Esophagus muscularis mucosa (tissue), 4 donors: ENCODE measurements around the gene MYH15. TPM values are rescaled to one million over a fixed set of nuclear protein-coding genes. Genes with fewer than 3 reads are reported as not detected.

ENCODE experiments used
- DNase-seq: peaks from one replicate; pipeline ENCODE4 v3.0.0-alpha.2; 2017; ENCODE audit errors: extremely low spot score
- H3K27ac ChIP-seq, 4 donors: fragments of 200-600 bp; sonication (generic); replicated peaks in 1 of 4; 1 replicate in 3 of 4; 2 replicates in 1 of 4; pipeline ENCODE4 v1.5.1; 2016 to 2019; ENCODE audit warnings: mild to moderate bottlenecking in 1 of 4
- H3K27me3 ChIP-seq, 4 donors: fragments of 200-600 bp; sonication (generic); one replicate each; pipeline versions ENCODE4 v1.5.1 to v1.6.0; 2016 to 2019
- H3K36me3 ChIP-seq, 4 donors: fragments of 200-600 bp; sonication (generic); one replicate each; pipeline ENCODE4 v1.5.1; 2016 to 2019
- H3K4me1 ChIP-seq, 4 donors: fragments of 200-600 bp; sonication (generic); one replicate each; pipeline ENCODE4 v1.5.1; 2016 to 2019
- H3K4me3 ChIP-seq, 4 donors: fragments of 200-600 bp; sonication (generic); 1 replicate in 2 of 4; 2 replicates in 2 of 4; pipeline ENCODE4 v1.5.1; 2016 to 2019; ENCODE audit warnings: mild to moderate bottlenecking in 4 of 4, moderate library complexity in 1 of 4
- H3K9me3 ChIP-seq, 4 donors: fragments of 200-600 bp; sonication (generic); 1 replicate in 3 of 4; 2 replicates in 1 of 4; pipeline ENCODE4 v1.5.1; 2016 to 2019
- EP300 ChIP-seq: sonication (generic); formaldehyde crosslinking; IDR thresholded peaks from one replicate; pipeline ENCODE4 v1.6.1; 2017; ENCODE audit warnings: antibody characterized with exemption
- POLR2A ChIP-seq: fragments of 450-650 bp; IDR thresholded peaks from one replicate; pipeline ENCODE4 v1.6.1; 2017; ENCODE audit warnings: antibody characterized with exemption, moderate library complexity, mild to moderate bottlenecking, low read depth
- POLR2AphosphoS5 ChIP-seq, 2 donors: sonication (generic); formaldehyde crosslinking; IDR thresholded peaks; one replicate each; pipeline ENCODE4 v1.6.1; 2017; ENCODE audit warnings: antibody characterized with exemption in 2 of 2
- WGBS: methylation state at CpG from one replicate; pipeline ENCODE4 v1.1.5; 2018; 5-methylcytosine and 5-hydroxymethylcytosine counted together
- intact Hi-C: fragments of 100-400 bp; cut with DNase I; formaldehyde crosslinking; loops from one replicate; pipeline ENCODE4 v1.15.1; 2023
- total RNA-seq, 4 donors: library from RNA; depleted of rRNA; stranded (reverse); fragments of >200 nt; gene quantifications; one replicate each; pipeline versions ENCODE4 v1.1.0 to v1.2.1, GENCODE V29; 2016
- TF ChIP-seq, protein P1 (sequence below), 3 experiments: fragments of 200-600 bp in 2 of 3; fragments of 450-650 bp in 1 of 3; sonication (generic) in 2 of 3; IDR thresholded peaks; one replicate each; pipeline ENCODE4 v1.5.1; 2017 to 2019; ENCODE audit warnings: antibody characterized with exemption in 3 of 3, mild to moderate bottlenecking in 2 of 3, moderate library complexity in 1 of 3

MYH15 gene
- total RNA-seq, 4 donors from 2014 or later = under 0.01 to 0.34 (median 0.12) TPM

DNA sequence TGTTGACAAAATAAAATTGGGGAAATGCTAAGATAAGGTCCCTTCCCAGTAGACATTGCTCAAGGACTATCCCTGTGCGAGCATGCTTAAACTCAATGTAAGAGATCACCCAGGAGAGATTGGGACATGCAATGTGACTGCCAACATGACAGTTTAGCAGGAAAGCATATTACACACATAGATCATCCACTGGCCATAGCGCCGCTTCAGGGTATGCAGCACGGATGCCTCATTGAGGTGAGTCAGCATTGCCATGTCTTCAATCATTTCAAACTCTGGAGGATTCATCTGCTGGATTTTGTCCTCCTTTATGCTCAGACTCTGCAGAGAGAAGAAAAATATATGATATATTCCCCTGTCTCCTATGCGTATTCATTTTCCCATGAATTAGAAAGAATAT lies 8.9 kb downstream of the MYH15 start:
- no peaks in the 10 kb centered on the region for H3K27me3 ChIP-seq
- H3K9me3 ChIP-seq = no peaks in the 10 kb centered on the region
- H3K27ac ChIP-seq = no peak overlapping the region
- no peak for DNase-seq
- intact Hi-C loops = no loop called here
- no peaks in the 10 kb centered on the region for H3K4me1 ChIP-seq
- no peak for TF ChIP-seq EP300
- no peak for TF ChIP-seq POLR2AphosphoS5 (IDR thresholded peaks at IDR 0.05)
- TF ChIP-seq, protein P1, sequence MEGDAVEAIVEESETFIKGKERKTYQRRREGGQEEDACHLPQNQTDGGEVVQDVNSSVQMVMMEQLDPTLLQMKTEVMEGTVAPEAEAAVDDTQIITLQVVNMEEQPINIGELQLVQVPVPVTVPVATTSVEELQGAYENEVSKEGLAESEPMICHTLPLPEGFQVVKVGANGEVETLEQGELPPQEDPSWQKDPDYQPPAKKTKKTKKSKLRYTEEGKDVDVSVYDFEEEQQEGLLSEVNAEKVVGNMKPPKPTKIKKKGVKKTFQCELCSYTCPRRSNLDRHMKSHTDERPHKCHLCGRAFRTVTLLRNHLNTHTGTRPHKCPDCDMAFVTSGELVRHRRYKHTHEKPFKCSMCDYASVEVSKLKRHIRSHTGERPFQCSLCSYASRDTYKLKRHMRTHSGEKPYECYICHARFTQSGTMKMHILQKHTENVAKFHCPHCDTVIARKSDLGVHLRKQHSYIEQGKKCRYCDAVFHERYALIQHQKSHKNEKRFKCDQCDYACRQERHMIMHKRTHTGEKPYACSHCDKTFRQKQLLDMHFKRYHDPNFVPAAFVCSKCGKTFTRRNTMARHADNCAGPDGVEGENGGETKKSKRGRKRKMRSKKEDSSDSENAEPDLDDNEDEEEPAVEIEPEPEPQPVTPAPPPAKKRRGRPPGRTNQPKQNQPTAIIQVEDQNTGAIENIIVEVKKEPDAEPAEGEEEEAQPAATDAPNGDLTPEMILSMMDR (IDR thresholded peaks at IDR 0.05) = no peak
- no peak for TF ChIP-seq POLR2A
- no peak overlapping the region for H3K4me3 ChIP-seq
- no peaks in the 10 kb centered on the region for H3K36me3 ChIP-seq
- 96% methylated on average over 5 of the region's 5 CpGs for WGBS

- WGBS = 94% methylated on average over 1 of the region's 1 CpG
Observed at GRCh38 chr3:108500728-108501127, 9.7 kb downstream of the MYH15 start.

DNA sequence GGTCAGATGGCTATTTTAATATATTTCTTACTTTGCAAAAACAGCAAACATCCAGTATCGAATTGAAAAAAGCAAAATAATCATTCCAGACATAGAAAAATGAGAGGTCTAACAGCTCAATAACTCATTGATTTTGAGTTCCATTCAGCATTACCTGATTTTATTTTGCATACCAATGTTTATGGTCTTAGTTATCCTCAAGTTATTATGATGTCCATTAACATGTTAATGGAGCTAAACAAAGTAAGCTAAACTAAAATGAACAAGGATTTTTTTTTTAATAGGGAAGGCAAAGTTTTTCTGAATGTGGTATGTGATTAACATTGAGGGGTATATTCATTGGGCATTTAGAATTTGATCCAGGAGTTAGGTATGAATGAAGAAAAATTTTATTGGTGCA lies 13.1 kb downstream of the MYH15 start:
- Histone ChIP-seq H3K27me3 (no peaks in the 10 kb centered on the region), H3K27ac (no peak overlapping the region), H3K4me1 (peaks cover 7 to 13% (median 11%) of the 10 kb centered on the region in 4 donors), H3K9me3 (no peaks in the 10 kb centered on the region), H3K36me3 (no peaks in the 10 kb centered on the region), H3K4me3 (no peak overlapping the region)
- TF ChIP-seq, protein P1 (IDR thresholded peaks at IDR 0.05) = no peak
- TF ChIP-seq POLR2A = no peak
- TF ChIP-seq POLR2AphosphoS5 (IDR thresholded peaks at IDR 0.05) = no peak
- no peak for TF ChIP-seq EP300
- intact Hi-C loops = no loop called here
- 95% methylated on average over 1 of the region's 1 CpG for WGBS
- DNase-seq = no peak

More at GRCh38 chr3:108500728-108501127, 9.7 kb downstream of the MYH15 start:
- no peak overlapping the region for H3K27ac ChIP-seq
- no peak for DNase-seq
- no peaks in the 10 kb centered on the region for H3K4me1 ChIP-seq
- H3K36me3 ChIP-seq = no peaks in the 10 kb centered on the region
- H3K4me3 ChIP-seq = no peak overlapping the region
- H3K27me3 ChIP-seq = no peaks in the 10 kb centered on the region
- no peak for TF ChIP-seq EP300
- TF ChIP-seq POLR2AphosphoS5 (IDR thresholded peaks at IDR 0.05) = no peak
- TF ChIP-seq, protein P1 (IDR thresholded peaks at IDR 0.05) = no peak
- no peak for TF ChIP-seq POLR2A
- no peaks in the 10 kb centered on the region for H3K9me3 ChIP-seq
- intact Hi-C loops = no loop called here

- WGBS = 87% methylated on average over 6 of the region's 6 CpGs
Observed at GRCh38 chr3:108495717-108496116, 14.7 kb downstream of the MYH15 start.

More at GRCh38 chr3:108495717-108496116, 14.7 kb downstream of the MYH15 start:
- no peak overlapping the region for H3K27ac ChIP-seq
- no peaks in the 10 kb centered on the region for H3K27me3 ChIP-seq
- H3K36me3 ChIP-seq = no peaks in the 10 kb centered on the region
- DNase-seq = no peak
- no peaks in the 10 kb centered on the region for H3K9me3 ChIP-seq
- TF ChIP-seq EP300 (no peak), POLR2AphosphoS5 (IDR thresholded peaks at IDR 0.05) (no peak), POLR2A (no peak)
- TF ChIP-seq, protein P1 (IDR thresholded peaks at IDR 0.05) = no peak
- H3K4me1 ChIP-seq = peaks cover 7 to 13% (median 11%) of the 10 kb centered on the region in 4 donors
- intact Hi-C loops = no loop called here
- H3K4me3 ChIP-seq = no peak overlapping the region
